Suppressor macrophage treated with lipopolysaccharide for 1 hour (primary cell): ENCODE results near the gene BBOX1.
"Not testable (repeated sequence)": the region's sequence is repeated elsewhere in the genome, so short reads cannot be mapped to it uniquely, and the experiment has no call there.

Experiments used
- DNase-seq, 3 donors: peaks; one replicate each; pipeline ENCODE4 v3.0.0-alpha.2; 2020 to 2022

The BBOX1 gene

DNA sequence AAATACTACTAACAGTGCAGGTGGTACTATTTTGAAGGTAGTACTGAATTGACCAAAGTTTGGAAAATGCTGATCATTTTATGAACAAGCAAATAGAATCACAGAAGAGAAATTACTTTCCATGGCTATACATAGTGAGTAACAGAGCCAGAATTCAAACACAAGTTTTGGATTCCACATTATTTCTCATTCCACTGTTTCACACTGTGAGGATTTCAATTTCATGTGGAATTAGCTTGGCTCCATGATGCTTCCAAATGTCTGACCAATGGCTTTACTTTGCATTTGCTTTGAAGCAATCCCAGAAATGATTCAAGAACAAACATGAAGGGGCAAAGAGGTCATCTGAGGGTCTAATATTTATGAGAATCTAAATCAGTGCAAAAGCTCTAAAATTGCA lies 98.1 kb downstream of the BBOX1 start:
- DNase-seq = no peak

DNA sequence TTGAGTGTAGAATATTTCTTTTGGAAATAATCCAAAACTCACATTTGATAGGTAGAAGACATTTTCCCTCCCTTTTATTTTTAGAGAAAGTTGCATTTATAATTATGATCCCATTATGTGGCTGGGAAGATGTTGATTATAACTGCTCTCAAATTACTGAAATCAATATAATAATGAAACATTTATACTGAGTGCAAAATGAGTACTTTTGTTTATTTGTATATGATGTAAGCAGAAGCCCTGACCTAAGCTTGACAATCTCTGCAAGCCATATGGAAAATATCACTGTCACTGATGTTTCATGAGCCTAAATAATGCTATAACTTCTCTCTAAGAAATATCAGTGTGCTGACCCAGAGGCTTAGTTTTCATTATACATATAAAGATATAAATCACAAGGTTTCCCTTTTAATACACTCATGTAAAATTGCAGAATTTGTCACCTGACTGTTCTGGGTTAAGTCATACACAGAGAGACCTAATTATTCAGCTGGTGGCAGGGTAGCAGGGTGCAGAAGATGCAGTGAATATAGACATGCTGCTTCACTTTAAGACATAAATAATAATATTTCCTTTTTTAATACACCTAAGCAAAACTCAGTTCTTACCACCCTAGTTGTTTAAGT lies 99.2 kb downstream of the BBOX1 start:
- no peak for DNase-seq

DNA sequence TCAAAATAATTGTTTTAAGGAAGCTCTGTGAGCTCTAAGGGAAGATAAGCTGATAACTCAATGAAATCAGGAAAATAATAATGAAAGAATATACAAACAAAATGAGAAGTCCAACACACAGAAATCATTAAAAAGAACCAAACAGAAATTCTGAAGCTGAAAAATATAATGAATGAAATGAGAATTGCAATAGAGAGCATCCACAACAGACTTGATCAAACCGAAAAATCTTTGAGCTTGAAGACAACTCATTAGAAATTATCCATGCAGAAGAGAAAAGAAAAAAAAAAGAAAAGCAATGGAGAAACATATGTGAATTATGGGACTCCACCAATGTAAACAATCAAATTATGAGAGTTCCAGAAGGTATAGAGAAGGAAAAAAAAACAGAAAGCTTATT lies 101.0 kb downstream of the BBOX1 start:
- no peak for DNase-seq

DNA sequence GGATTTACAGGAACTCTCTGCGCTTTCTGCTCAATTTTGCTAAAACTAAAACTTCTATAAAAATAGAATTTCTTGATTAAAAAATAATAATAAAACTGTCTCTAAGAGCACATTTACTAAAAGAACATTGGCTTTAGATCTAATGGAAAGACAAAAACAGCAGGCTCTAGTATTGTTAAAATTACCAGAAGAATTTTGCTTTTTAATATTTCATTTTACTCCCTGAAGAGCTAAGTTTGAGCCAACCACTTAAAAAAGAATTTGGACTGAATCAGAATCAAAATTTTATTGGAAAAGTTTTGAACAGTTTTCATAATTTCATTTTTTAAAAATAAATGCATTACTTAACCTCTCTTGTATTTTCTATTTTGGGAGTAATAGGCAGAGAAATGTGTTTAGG lies 107.3 kb downstream of the BBOX1 start:
- DNase-seq = no peak

DNA sequence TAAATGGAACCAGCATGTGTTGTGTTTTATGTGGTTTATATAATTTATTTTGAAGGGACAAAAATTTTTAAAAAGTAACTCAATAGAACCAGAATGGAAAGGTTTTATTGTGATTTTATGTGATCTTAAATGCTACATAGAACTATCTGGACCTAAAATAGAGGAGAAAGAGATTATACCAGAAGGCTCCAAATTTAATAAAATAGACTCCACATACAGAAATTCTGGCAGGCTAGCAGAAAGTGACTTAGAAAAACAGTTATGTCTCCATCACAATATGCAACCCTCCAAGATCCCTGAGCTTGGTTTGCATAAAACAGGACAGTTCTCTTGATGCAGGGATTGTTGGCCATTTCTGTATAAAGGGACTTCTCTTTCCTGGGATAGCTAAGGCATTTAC lies 107.9 kb downstream of the BBOX1 start:
- DNase-seq = no peak

DNA sequence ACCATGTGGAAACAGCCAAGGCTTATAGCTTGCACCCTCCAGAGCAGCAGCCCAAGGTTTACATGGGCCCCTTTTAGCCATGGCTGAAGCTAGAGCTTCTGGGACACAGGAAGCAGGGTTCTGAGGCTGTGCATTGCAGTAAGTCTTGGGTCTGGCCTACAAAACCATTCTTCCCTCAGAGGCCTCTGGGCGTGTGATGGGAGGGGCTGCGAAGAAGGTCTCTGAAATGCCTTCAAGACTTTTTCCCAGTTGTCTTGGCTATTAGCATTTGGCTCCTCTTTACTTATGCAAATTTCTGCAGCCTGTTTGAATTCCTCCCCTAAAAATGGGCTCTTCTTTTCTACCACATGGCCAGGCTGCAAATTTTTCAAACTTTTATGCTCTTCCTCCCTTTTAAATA lies 109.5 kb downstream of the BBOX1 start:
- DNase-seq = no peak

DNA sequence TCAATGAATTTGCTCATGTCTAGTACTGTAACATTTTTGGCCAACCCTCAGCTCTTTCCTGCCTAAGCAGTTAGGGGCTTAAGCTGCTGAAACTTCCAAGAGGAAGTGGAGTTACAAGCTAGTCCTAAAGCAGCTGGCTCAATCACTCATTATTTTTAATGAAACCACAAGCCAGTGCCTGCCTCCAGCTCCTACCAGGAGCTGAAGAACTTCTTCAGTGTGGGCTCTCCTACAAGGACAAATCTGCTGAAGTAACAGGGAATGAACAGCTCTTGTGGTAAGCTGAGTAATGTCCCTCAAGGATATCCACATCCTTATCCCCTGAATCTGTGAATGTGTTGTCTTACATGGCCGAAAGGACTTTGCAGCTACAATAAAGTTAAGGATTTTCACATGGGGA lies 112.5 kb downstream of the BBOX1 start:
- no peak for DNase-seq

DNA sequence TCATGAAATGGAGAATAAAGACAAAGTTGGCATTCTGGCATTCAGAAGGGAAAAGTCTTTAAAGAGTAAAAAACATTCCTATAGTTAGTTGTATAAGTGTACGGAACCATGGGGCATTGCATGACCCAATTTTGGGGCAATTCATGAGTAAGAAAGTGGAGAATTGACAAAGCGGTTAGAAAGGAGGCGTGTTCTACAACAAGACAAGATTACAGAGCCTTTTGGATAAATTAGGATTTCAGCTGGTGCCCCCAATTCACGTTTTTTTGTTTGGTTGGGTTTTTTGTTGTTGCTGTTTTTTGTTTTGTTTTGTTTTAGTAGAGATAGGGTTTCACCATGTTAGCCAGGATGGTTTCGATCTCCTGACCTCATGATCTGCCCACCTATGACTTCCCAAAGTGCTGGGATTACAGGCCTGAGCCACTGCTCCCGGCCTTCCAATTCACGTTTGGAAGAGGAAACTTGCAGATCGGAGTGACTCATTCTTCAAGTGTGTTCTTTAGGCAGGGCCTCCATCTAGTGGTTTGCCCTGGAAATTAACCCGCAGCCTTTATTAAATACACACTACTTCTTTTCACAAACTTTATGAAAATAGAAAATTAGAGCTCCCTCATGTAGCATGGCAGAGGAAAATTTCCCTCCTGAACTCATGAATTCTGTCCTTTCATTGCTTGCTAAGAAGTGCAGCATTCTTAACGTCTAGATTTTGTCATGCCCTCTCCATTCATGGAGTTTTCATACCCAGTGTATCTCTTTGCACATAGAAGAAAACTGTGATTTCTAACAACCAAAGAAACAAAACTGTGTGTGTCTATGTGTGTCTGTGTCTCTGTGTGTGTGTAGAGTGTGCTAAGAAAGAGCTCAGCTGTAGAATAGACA lies 118.1 kb downstream of the BBOX1 start:
- peak; percentile 53 to 58 (median 53) for DNase-seq

DNA sequence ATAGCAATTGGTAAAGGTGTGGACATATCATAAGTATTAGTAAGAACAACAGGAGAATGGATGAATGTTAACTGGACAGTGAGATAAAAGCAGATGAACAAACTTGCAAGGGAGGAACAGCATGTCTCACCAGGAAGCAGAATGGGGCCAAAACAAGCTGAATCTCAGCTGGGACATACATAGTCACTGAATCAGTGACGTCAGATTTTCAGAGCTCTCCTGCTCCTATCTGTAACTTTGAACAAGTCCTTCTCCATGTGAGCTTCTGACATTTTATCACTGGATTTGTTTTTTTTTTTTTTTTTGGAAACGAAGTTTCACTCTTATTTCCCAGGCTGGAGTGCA lies 118.7 kb downstream of the BBOX1 start:
- no peak for DNase-seq

DNA sequence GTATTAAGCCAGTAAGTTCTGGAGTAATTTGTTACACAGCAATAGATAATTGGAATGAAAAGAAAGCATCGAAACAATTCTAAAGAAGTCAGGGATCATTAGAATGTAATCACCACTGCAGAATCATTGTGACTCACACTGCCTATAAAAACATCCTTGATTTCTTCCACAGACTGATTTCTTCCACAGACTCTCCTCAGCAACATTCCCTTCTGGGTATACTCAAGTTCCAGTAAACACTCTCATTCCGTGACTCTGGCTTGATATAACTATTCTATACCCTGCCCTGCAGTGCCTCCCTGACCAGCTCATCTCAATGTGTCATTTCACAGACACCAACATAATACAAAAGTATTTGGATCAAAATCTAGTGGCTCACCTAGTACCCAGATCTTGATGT lies 120.5 kb downstream of the BBOX1 start:
- no peak for DNase-seq

DNA sequence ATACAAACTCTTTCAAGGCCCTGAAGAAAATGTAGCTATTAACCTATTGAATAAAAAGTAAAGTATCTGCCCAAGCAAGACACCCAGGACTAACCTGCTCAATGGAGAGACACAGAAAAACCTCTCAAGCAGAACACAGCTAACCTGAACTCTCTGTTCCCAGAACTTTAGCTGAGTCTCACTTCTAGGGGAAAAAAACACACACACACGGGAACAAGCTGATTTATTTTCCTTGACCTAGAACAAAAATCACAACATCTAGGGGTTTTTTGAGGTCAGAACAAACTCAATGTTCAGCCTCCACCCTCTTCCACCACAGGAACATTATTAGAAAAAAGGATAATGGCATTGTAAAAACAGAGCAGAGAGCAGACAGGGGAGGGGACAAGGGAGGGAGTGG lies 121.6 kb downstream of the BBOX1 start:
- no peak for DNase-seq

DNA sequence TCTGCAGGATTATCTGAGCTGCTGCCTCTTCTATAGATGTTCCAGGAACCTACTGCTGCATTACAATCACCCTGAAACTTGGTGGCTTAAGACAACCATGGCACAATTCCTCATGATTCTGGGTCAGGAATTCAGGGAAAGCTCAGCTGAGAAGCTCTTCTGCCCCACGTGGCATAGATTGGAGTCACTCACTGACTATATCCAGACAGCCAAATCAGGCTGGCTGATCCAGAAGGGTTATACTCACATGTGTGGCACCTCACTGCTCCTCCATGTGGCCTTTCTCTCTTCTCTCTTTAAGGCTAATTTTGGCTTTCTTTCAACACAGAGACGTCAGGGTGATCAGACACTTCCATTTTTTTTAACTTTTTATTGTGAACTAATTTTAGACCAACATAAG lies 125.5 kb downstream of the BBOX1 start:
- no peak for DNase-seq

DNA sequence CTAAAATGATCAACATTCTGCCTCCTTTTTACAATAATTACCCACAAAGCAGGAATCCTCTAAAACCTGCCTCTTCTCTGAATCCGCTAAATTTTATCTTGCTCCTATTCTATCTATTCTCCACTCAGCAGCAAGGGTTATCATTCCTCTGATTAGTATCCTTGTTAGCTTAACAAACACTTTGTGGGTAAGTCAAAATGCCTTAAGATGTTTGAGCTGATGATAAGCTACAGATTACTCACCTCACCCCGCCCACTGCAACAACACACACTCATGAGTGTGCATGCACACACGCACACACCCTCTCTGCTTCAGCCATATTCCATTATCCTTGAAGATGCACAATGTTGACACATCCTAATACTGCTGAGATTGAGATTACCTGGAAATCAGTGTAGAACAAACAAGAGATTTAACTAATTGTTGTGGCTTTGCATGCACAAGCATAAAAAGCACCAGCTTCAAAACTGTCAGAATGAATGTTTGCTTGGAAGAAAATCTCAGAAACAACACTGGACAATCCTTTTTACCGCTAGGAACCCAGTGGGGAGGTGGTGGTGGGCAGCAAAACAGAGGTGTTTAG lies 130.9 kb downstream of the BBOX1 start:
- no peak for DNase-seq

DNA sequence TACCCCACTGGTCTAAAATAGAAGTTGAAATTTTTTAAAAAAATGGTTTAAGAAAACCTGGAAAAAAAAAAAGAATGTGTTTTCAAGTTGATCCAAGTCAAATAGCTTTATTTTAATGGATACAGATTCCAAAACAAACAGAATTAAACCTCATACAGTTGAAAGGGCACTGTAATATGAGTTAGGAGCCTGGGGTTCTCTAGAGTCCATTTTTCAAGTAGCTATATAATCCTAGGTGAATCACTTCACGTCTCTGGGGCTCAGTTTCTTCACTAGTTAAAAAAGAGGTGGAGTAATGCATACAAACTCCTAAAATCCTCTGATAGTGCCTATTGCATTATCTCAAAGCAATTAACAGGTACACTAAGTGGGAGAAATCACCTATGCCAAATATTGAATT lies 132.9 kb downstream of the BBOX1 start:
- DNase-seq = no peak

DNA sequence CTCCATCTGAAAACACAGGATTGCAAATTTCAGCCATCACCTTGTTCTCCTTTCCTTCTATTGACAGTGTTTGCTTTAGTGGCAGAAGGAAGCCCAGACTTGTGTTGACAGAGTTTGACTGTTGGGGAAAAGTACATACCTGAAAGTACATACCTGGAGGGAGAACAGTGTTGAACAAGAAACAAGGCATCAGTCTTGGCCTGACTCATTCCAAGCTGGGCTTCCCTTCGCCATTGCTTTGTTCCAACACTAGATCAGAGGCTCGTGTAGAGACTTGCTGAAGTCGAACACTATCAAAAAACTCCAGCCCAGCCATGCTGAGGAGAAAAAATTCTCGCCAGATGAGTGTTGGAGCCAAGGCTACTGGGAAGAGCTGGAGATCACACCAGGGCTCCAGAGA lies 133.4 kb downstream of the BBOX1 start:
- no peak for DNase-seq

DNA sequence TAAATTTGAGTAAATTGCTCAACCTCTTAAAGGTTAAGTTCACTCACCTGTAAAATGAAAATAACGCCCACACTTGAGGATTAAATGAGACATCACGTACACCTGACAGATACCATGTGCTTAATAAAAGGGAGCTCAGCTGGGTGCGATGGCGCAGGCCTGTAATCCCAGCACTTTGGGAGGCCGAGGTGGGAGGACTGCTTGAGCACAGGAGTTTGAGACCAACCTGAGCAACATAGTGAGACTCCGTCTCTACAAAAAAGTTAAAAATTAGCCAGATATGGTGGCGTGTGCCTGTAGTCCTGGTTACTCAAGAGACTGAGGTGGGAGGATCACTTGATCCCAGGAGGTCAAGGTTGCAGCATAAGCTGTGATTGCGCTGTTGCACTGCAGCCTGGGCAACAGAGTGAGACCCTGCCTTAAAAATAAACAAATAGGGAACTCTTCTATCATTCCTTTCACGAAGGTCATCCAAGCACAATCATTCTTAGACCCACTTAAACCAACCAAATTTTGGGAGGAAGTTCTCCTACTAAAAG lies 134.1 kb downstream of the BBOX1 start:
- no peak for DNase-seq

DNA sequence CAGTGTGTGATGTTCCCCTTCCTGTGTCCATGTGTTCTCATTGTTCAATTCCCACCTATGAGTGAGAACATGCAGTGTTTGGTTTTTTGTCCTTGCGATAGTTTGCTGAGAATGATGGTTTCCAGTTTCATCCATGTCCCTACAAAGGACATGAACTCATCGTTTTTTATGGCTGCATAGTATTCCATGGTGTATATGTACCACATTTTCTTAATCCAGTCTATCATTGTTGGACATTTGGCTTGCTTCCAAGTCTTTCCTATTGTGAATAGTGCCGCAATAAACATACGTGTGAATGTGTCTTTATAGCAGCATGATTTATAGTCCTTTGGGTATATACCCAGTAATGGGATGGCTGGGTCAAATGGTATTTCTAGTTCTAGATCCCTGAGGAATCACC lies 134.9 kb downstream of the BBOX1 start:
- not testable (repeated sequence) for DNase-seq
